ENCODE results near the gene DLST. TPM values are rescaled to one million over a fixed set of nuclear protein-coding genes. Genes with fewer than 3 reads are reported as not detected.
A peak's percentile ranks its signal among the peaks of the same experiment; 100 is the strongest.

The DLST gene
- total and polyA plus RNA-seq, 4 donors, result 34.7 to 80.3 (median 72.7) TPM

- H3K27me3 ChIP-seq (ENCODE audit: control insufficient read depth in 1 of 2, insufficient read depth in 2 of 2, low read length in 1 of 2), result no peaks in the 10 kb centered on the region
- DNase-seq (no peak), ATAC-seq (ENCODE audit: low FRiP score) (no peak)
- H3K27ac ChIP-seq (ENCODE audit: low read depth in 1 of 2, low read length in 2 of 2), result no peak overlapping the region
- intact Hi-C loops (cut with DNase I), result loop anchor here (2.0 to 10.0 kb wide), 4 partner anchors 35 to 141 kb away; partner anchors contain the start of genes ACYP1 (in 1 of the 2) and ZC2HC1C (in 1 of the 2)
- 88 to 89% methylated on average over 13 of the region's 13 CpGs for WGBS, 2 donors
- no peak overlapping the region for H3K4me3 ChIP-seq (ENCODE audit: low read length in 2 of 2)
- no peaks in the 10 kb centered on the region for H3K4me1 ChIP-seq (ENCODE audit: control insufficient read depth in 1 of 2, insufficient read depth in 2 of 2, low read length in 2 of 2)
- no peaks in the 10 kb centered on the region for H3K36me3 ChIP-seq (ENCODE audit: control insufficient read depth in 1 of 2, insufficient read depth in 2 of 2, low read length in 1 of 2)
- no peaks in the 10 kb centered on the region for H3K9me3 ChIP-seq (ENCODE audit: control insufficient read depth, low read length)
Measured at GRCh38 chr14:74947353-74948227, 65.9 kb downstream of the DLST start.

- no peak overlapping the region for H3K4me3 ChIP-seq (ENCODE audit: low read length in 2 of 2)
- 84% methylated on average over 23 of the region's 23 CpGs for WGBS, 2 donors
- intact Hi-C loops (cut with DNase I), result loop anchor here (5.0 to 10.0 kb wide), 3 partner anchors 36 to 116 kb away; partner anchors contain the start of genes ACYP1 (in 1 of the 2) and ZC2HC1C (in 1 of the 2)
- no peaks in the 10 kb centered on the region for H3K9me3 ChIP-seq (ENCODE audit: control insufficient read depth, low read length)
- H3K4me1 ChIP-seq (ENCODE audit: control insufficient read depth in 1 of 2, insufficient read depth in 2 of 2, low read length in 2 of 2), result no peaks in the 10 kb centered on the region
- H3K27me3 ChIP-seq (ENCODE audit: control insufficient read depth in 1 of 2, insufficient read depth in 2 of 2, low read length in 1 of 2), result no peaks in the 10 kb centered on the region
- no peak overlapping the region for H3K27ac ChIP-seq (ENCODE audit: low read depth in 1 of 2, low read length in 2 of 2)
- peak in 1 of 2 donors; percentile 73 for DNase-seq
- no peaks in the 10 kb centered on the region for H3K36me3 ChIP-seq (ENCODE audit: control insufficient read depth in 1 of 2, insufficient read depth in 2 of 2, low read length in 1 of 2)
- no peak for ATAC-seq (ENCODE audit: low FRiP score)
Measured at GRCh38 chr14:74948228-74949175, 66.8 kb downstream of the DLST start.

GRCh38 chr14:74949191-74949601 is 67.5 kb downstream of the DLST start:
- 94 to 96% methylated on average over 16 of the region's 16 CpGs for WGBS, 2 donors
- Histone ChIP-seq H3K4me3 (ENCODE audit: low read length in 2 of 2) (no peak overlapping the region), H3K27ac (ENCODE audit: low read depth in 1 of 2, low read length in 2 of 2) (no peak overlapping the region), H3K27me3 (ENCODE audit: control insufficient read depth in 1 of 2, insufficient read depth in 2 of 2, low read length in 1 of 2) (no peaks in the 10 kb centered on the region), H3K36me3 (ENCODE audit: control insufficient read depth in 1 of 2, insufficient read depth in 2 of 2, low read length in 1 of 2) (no peaks in the 10 kb centered on the region), H3K9me3 (ENCODE audit: control insufficient read depth, low read length) (no peaks in the 10 kb centered on the region), H3K4me1 (ENCODE audit: control insufficient read depth in 1 of 2, insufficient read depth in 2 of 2, low read length in 2 of 2) (no peaks in the 10 kb centered on the region)
- intact Hi-C loops (cut with DNase I), result loop anchor here (5.0 to 10.0 kb wide), 3 partner anchors 37 to 116 kb away; partner anchors contain the start of genes ACYP1 (in 1 of the 2) and ZC2HC1C (in 1 of the 2)
- ATAC-seq (ENCODE audit: low FRiP score), result no peak
- peak in 1 of 2 donors; percentile 69 for DNase-seq

- ATAC-seq (ENCODE audit: low FRiP score) (no peak), DNase-seq (peak in 1 of 2 donors; percentile 50)
- Histone ChIP-seq H3K27me3 (ENCODE audit: control insufficient read depth in 1 of 2, insufficient read depth in 2 of 2, low read length in 1 of 2) (no peaks in the 10 kb centered on the region), H3K36me3 (ENCODE audit: control insufficient read depth in 1 of 2, insufficient read depth in 2 of 2, low read length in 1 of 2) (no peaks in the 10 kb centered on the region), H3K9me3 (ENCODE audit: control insufficient read depth, low read length) (no peaks in the 10 kb centered on the region), H3K27ac (ENCODE audit: low read depth in 1 of 2, low read length in 2 of 2) (no peak overlapping the region), H3K4me3 (ENCODE audit: low read length in 2 of 2) (no peak overlapping the region), H3K4me1 (ENCODE audit: control insufficient read depth in 1 of 2, insufficient read depth in 2 of 2, low read length in 2 of 2) (no peaks in the 10 kb centered on the region)
- intact Hi-C loops (cut with DNase I), result loop anchor here (5.0 to 10.0 kb wide), 3 partner anchors 38 to 115 kb away; partner anchors contain the start of genes ACYP1 (in 1 of the 2) and ZC2HC1C (in 1 of the 2)
- 81 to 88% methylated on average over 17 of the region's 17 CpGs for WGBS, 2 donors
Measured at GRCh38 chr14:74949859-74950573, 68.3 kb downstream of the DLST start.

GRCh38 chr14:74950795-74951442 is 69.2 kb downstream of the DLST start:
- H3K4me1 ChIP-seq (ENCODE audit: control insufficient read depth in 1 of 2, insufficient read depth in 2 of 2, low read length in 2 of 2), result no peaks in the 10 kb centered on the region
- intact Hi-C loops (cut with DNase I), result no loop called here

GRCh38 chr14:74951443-74952179 is 69.9 kb downstream of the DLST start:
- ATAC-seq (ENCODE audit: low FRiP score) (no peak), DNase-seq (peak; percentile 21 to 62)
- intact Hi-C loops (cut with DNase I), result no loop called here
- 82 to 91% methylated on average over 15 of the region's 15 CpGs for WGBS, 2 donors
- no peaks in the 10 kb centered on the region for H3K36me3 ChIP-seq (ENCODE audit: control insufficient read depth in 1 of 2, insufficient read depth in 2 of 2, low read length in 1 of 2)
- H3K4me1 ChIP-seq (ENCODE audit: control insufficient read depth in 1 of 2, insufficient read depth in 2 of 2, low read length in 2 of 2), result no peaks in the 10 kb centered on the region
- H3K4me3 ChIP-seq (ENCODE audit: low read length in 2 of 2), result no peak overlapping the region
- no peaks in the 10 kb centered on the region for H3K27me3 ChIP-seq (ENCODE audit: control insufficient read depth in 1 of 2, insufficient read depth in 2 of 2, low read length in 1 of 2)
- no peak overlapping the region for H3K27ac ChIP-seq (ENCODE audit: low read depth in 1 of 2, low read length in 2 of 2)
- no peaks in the 10 kb centered on the region for H3K9me3 ChIP-seq (ENCODE audit: control insufficient read depth, low read length)

More at GRCh38 chr14:74950795-74951442, 69.2 kb downstream of the DLST start:
- Histone ChIP-seq H3K27me3 (ENCODE audit: control insufficient read depth in 1 of 2, insufficient read depth in 2 of 2, low read length in 1 of 2) (no peaks in the 10 kb centered on the region), H3K36me3 (ENCODE audit: control insufficient read depth in 1 of 2, insufficient read depth in 2 of 2, low read length in 1 of 2) (no peaks in the 10 kb centered on the region), H3K9me3 (ENCODE audit: control insufficient read depth, low read length) (no peaks in the 10 kb centered on the region), H3K27ac (ENCODE audit: low read depth in 1 of 2, low read length in 2 of 2) (no peak overlapping the region), H3K4me3 (ENCODE audit: low read length in 2 of 2) (no peak overlapping the region)
- peak; percentile 16 to 35 for DNase-seq
- 79 to 85% methylated on average over 9 of the region's 9 CpGs for WGBS, 2 donors
- ATAC-seq (ENCODE audit: low FRiP score), result no peak

GRCh38 chr14:74952180-74952665 is 70.5 kb downstream of the DLST start:
- ATAC-seq (ENCODE audit: low FRiP score) (no peak), DNase-seq (peak in 1 of 2 donors; percentile 41)
- Histone ChIP-seq H3K27ac (ENCODE audit: low read depth in 1 of 2, low read length in 2 of 2) (no peak overlapping the region), H3K4me3 (ENCODE audit: low read length in 2 of 2) (no peak overlapping the region), H3K4me1 (ENCODE audit: control insufficient read depth in 1 of 2, insufficient read depth in 2 of 2, low read length in 2 of 2) (no peaks in the 10 kb centered on the region), H3K36me3 (ENCODE audit: control insufficient read depth in 1 of 2, insufficient read depth in 2 of 2, low read length in 1 of 2) (no peaks in the 10 kb centered on the region), H3K9me3 (ENCODE audit: control insufficient read depth, low read length) (no peaks in the 10 kb centered on the region), H3K27me3 (ENCODE audit: control insufficient read depth in 1 of 2, insufficient read depth in 2 of 2, low read length in 1 of 2) (no peaks in the 10 kb centered on the region)
- WGBS, 2 donors, result 77 to 84% methylated on average over 6 of the region's 6 CpGs
- intact Hi-C loops (cut with DNase I), result no loop called here

All from aorta (tissue), 5 donors.